C4-2B (cell line): ENCODE measurements around the gene XXYLT1.

ENCODE experiments used
- ZFX ChIP-seq: fragments of 450-650 bp; IDR thresholded peaks from 2 replicates; pipeline ENCODE4 v1.6.1; 2017
- TF ChIP-seq, protein P1 (sequence below): fragments of 450-650 bp; conservative IDR thresholded peaks from 2 replicates; pipeline ENCODE4 v1.5.1; 2017; ENCODE audit warnings: mild to moderate bottlenecking

- TF ChIP-seq, protein P1, sequence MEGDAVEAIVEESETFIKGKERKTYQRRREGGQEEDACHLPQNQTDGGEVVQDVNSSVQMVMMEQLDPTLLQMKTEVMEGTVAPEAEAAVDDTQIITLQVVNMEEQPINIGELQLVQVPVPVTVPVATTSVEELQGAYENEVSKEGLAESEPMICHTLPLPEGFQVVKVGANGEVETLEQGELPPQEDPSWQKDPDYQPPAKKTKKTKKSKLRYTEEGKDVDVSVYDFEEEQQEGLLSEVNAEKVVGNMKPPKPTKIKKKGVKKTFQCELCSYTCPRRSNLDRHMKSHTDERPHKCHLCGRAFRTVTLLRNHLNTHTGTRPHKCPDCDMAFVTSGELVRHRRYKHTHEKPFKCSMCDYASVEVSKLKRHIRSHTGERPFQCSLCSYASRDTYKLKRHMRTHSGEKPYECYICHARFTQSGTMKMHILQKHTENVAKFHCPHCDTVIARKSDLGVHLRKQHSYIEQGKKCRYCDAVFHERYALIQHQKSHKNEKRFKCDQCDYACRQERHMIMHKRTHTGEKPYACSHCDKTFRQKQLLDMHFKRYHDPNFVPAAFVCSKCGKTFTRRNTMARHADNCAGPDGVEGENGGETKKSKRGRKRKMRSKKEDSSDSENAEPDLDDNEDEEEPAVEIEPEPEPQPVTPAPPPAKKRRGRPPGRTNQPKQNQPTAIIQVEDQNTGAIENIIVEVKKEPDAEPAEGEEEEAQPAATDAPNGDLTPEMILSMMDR = no peak
- no peak for TF ChIP-seq ZFX
Measured at GRCh38 chr3:195227871-195228270, 43.1 kb downstream of the XXYLT1 start.
